HG03565 (cell line): Measurements from ENCODE around the gene AP4S1.
"Not testable (repeated sequence)": the region's sequence is repeated elsewhere in the genome, so short reads cannot be mapped to it uniquely, and the experiment has no call there.

Source experiments
- ATAC-seq: cut with Tn5 transposase; IDR thresholded peaks from one replicate; pipeline ENCODE4 v1.9.1; 2021; ENCODE audit warnings: mild to moderate bottlenecking, moderate library complexity; ENCODE audit not compliant: unreplicated experiment

AP4S1 gene, protein sequence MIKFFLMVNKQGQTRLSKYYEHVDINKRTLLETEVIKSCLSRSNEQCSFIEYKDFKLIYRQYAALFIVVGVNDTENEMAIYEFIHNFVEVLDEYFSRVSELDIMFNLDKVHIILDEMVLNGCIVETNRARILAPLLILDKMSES

DNA sequence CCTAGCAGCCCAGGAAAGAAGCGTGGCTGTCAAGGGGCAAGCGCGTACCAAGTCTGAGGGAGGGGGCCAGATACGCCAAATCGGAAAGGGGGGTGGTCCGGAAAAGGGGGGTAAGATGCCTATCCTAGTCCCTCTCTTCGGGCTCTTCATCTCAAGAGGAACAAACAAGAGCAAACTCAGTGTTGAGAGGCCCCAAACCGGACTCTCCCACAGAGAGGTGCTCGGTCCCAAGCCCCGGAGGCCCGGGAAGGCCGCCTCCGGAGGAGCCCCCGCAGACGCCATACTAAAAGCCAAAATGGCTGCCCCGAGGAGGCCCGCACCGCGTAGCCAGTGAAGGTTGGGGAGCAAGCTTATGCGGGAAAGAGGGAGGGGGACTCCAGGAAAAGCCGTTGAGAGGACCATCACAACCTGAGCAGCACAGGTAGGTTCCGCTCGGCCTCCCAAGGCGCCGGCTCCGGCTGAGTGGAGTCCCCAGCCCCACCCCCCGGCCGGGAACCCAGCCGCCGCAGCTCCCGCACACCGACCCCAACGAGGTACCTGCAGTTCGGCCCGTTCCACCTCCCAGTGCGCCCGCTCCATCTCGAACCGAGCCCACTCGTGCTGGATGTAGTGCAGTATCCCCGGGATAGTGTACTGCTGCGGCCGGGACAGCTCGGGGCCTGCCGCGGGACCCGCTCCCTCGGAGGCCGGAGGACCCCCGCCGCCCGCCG lies at the start of gene AP4S1:
AP4S1 (plus strand) TSS at position 283 of the 710 bp plus-strand sequence. CDS start 40,548 bp downstream, outside the sequence.
- no peak for ATAC-seq

DNA sequence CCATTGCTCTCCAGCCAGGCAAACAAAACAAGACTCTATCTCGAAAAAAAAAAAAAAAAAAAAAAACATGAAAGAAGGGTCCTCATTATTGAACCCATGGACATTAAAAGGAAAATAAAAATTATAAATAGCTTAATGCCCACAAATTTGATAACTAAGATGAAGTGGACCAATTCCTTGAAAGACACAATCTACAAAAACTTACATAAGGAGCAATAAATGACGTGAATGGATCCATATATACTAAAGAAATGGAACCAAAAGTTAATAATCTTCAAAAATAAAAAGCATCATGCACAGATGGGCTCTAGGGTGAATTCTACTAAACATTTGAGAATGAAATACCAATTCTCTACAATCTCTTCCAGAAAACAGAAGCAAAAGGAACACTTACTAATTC lies 47.7 kb upstream of the AP4S1 start:
- ATAC-seq, result no peak

DNA sequence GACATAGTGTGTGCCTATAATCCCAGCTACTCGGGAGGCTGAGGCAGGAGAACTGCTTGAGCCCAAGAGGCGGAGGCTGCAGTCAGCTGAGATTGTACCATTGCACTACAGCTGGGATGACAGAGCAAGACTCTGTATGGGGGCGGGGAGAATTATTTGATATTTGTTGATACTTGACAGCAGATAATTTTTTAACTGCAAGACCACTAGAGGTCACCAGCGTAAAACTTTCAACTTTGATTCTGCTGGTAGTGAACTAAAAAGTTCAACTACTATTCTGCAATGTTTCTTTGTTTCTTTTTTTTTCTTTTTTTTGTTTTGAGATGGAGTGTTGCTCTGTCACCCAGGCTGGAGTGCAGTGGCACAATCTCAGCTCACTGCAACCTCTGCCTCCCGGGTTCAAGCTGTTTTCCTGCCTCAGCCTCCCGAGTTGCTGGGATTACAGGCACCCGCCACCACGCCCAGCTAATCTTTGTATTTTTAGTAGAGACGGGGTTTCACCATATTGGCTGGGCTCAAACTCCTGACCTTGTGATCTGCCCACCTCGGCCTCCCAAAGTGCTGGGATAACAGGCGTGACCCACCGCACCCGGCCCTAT lies 45.2 kb upstream of the AP4S1 start:
- not testable (repeated sequence) for ATAC-seq

DNA sequence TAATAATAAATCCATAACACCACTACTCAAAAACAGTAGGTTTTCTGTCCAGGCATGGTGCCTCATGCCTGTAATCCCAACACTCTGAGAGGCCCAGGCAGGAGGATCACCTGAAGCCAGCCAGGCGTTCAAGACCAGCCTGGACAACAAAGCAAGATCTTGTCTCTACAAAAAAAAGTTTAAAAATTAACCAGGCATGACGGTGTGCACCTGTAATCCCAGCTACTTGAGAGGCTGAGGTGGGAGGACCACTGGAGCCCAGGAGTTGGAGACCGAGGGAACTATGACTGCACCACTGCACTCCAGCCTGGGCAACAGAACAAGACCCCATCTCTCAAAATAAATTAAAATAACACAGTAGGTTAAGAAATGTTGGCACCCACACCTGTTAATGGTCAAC lies 44.5 kb upstream of the AP4S1 start:
- ATAC-seq, result no peak

DNA sequence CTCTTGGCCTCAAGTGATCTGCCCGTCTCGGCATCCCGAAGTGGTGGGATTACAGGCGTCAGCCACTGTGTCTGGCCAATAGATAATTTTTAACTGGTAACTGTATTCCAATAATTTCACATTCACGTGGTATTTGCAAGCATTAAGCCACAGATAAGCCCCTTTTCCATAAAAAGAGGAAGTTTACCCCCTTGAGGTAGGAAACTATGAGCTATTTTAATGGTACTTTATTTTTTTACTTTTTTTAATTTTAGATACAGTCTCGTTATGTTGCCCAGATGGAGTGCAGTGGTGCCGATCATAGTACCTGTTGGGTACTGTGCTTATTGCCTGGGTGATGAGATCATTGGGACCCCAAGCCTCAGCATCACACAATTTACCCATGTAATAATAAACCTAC lies 42.9 kb upstream of the AP4S1 start:
- ATAC-seq, result no peak

DNA sequence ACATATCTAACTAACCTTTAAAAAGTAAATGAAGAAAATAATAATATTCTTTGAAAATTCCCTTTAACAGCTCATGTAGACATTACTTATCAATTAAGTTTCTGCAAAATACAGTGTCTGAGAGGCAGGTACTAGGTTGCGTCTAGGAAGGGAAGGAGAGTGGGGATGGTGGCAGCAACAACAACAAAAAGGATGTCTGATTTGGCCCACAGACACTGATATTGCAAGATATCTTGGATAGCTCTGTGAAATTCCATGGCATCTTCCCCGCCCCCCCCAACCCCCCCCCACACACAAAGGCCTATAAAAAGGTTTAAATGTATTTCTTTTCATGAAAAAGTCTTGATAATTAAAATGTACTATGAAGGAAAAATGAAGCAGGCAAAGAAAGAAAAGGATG lies 41.6 kb upstream of the AP4S1 start:
- no peak for ATAC-seq

DNA sequence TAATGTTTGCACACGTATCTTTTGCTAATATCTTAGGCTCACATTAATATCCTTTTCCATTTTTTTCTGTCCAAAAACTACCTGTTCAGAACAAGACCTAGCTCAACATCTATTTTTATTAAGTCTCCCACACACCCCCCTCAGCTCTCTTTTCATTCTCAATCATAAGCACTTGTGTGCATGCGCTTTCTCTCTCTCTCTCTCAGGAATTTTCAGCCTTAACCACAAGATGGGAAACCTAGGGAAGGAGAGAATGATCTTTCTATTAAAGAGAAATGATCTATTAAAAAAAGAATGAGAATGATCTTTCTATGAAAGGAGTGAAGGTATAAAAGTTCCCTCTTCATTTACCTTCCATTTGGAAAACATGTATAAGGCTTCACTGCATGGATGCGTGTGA lies 39.7 kb upstream of the AP4S1 start:
- ATAC-seq, result no peak

DNA sequence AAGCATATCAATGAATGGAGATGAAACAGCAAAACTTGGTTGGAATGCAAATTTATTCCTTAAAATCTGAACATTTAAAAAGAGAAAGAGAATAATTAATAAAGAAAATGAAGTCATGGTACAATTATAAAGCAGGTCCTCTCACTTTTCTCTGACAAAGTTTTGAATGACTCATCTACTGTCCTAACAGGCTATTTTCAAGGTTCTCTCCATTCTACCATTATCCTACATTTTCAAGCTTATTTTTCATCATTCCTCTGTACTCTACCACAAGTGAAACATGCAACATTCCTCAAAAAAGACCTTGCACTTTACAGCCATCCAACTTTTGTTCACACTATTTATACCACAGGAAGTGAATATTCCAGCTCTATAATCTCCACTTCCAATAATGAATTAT lies 36.9 kb upstream of the AP4S1 start:
- no peak for ATAC-seq

DNA sequence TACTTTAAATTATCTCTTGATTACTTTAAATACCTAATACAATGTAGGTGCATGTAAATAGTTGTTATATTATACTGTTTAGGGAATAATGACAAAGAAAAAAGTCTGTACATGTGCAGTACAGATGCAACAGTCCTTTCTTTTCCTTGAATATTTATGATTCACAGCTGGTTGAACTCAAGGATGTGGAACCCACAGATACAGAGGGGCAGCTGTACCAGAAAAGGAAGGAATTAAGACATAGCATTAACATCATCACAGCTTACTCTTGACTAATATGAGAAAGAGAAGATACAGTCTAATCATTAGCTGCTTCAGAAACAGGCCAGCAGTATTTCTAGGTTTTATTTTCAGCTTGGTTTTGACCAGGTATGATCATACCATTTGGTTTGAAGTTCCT lies 34.7 kb upstream of the AP4S1 start:
- ATAC-seq, result no peak

DNA sequence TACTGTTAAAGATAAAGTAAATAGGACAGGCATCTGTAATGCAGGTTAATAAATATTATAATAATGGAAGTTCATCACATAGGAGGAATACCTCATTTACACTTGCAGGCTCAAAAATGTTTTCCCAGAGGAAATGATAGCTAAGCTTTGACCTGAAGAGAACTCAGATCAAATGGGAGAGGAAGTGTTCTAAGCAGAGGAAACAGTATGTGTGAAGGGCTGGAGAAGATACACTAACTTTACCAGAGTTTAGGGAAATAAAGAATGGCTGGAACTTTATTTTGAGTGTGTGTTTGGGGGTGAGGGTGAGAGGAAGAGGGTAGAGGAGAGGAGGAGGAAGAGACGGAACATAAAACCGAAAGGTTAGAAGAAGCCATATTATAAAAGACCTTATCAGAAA lies 34.0 kb upstream of the AP4S1 start:
- no peak for ATAC-seq

DNA sequence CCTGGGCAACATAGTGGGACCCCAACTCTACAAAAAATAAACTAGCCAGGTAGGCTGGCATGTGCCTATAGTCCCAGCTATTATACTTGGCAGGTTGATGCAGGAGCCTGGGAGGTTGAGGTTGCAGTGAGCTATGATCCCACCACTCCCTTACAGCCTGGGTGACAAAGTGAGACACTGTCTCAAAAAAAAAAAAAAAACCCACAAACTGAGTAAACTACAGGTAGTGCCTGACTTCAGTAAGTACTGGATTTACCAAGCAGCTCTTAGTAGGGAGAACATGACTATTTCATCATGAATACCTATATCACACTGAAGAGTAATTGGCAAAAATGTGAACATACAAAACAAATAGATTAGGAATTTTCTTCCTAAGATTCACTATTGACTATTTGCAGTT lies 32.4 kb upstream of the AP4S1 start:
- no peak for ATAC-seq

DNA sequence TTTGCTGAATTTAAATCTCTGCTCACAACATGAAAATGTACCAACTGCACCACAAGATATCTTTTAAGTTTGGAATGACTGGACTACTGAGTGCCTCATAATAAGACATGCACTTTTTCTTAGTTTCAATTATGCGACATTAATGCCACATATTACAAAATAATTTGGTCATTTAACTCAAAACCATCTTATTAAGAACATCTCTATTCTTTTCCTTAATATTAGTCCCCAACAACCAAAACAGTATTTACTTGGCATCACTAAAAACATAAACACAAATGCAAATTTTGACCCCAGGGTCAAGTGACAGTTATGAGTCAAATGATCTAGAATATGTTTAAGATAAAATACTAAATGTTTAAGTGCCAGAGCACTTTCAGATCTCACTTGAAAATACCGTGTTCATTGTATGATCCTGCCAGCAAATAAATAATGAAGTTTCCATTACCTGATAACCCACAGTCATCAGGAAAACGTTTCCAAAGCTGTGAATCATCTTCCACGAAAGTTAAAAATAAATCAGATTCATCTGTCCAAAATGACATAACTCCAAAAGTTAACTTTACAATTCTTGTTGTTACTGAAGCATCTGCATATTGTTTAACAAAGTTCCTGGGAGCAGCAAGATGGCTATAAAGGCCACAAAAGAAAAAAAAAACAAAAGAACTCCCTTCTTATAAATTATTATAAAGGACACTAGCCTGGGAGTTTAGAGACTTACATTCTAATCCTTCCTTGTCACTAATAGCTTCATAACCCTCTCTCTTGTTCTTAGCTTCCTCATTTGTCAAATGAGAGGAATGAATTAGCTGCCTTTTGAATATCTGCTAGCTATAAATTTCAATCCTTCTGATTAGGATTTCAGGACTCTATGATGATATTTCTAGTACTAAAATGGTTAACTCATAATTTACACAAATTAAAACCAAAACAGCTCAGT lies 30.5 kb upstream of the AP4S1 start:
- ATAC-seq, result peak; percentile 68

DNA sequence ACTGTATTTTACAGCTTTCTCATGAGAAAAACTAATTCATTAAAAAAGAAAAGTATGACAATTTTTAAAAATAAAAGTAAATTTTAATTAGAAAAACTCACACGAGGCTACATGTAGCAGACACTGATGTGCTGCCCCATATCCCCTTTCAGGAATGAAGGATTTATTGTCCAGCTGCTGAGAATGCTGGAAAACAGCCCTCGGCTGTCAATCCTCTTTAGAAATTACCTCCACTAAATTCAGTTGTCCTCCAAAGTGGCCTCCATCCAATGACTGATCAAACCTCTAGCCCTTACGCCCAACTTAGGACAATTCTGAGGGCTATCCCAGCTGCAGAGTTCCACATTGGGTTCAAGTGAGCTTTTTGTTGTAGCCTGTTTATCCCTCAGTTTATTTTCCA lies 29.8 kb upstream of the AP4S1 start:
- ATAC-seq, result no peak

DNA sequence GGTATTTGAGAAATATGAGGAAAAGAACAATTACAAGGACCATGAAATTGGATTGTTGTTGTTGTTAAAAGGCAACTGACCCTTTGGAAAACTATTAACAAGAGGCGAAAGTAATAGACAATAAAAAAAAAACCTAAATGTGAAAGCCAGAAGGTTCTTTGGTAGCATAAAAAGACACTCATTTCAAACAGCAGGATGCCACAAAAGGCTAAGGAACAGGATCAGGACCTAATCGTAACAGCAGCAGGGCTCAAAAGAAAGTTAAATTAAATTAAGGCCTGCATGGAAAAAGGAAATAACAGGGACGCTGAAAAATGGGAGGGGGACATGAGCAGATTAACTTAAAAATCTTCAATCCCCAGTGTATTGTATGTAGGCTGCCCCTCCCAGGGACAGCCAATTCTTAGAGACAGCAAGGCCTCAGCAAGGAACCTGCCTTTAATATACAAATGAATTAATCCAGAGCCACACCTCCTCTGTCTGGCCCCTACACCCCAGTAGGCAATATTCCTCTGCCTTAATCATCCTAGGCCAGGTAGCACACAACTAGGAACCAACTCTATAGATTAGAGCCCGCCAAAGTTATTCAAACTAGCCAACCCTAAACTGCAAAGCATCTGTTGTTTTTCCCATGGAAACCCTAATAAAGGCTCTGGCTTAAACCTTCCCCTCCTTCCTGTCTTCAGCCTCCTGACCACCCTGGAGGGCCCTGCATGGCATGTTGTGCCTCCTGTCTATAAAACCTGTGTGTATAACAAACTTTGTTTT lies 28.4 kb upstream of the AP4S1 start:
- no peak for ATAC-seq

DNA sequence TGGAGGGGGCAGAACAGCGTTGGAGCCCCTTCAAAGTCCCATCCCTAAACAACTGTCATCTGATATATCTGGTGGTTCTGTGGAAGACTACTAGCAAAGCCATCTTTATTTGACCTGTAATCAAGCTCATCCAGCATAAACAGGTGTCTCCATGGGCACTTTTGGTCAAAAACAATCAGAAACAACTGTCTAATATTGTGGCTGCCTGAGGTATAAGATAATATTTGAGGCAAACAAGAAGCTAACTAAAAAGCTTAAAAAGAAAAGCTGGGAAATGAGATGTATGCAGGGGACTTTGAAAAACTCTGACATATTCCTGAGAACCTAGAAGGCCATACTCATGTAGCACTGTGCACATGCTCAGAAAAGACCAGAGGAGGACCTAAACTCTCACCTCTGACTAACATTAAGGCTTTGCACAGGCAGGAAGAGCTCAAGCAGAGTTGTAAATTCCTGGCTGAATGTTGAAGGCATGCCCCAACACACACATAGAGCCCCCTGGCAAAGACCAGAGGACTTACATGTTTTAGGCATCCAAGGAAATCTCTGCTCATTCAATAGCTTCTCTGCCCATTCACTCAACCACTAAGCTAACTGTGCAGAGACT lies 27.2 kb upstream of the AP4S1 start:
- no peak for ATAC-seq

DNA sequence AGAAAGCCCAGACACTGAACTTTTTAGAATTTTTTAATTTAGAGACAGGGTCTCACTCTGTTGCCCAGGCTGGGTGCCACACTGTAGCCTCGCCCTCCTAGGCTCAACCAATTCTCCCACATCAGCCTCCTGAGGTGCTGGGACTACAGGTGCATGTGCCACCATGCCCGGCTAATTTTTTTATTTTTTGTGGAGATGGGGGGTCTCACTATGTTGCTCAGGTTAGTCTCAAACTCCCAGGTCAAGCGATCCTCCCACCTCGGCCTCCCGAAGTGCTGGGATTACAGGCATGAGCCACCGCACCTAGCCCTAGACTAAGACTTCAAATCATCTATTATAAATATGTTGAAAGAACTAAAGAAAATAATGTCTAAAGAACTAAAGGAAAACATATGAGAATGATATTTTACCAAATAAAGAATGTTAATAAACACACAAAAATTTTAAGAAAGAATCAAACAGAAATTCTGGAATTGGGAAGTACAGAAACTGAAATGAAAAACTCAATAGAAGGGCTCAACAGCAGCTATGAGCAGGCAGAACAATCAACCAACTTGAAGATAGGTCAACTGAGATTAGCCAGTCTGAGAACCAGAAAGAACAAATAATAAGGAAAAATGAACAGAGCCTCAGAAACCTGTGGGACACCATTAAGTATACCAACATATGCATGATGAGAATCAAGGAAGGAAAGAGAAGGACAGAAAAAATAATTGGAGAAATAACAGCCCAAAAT lies 26.2 kb upstream of the AP4S1 start:
- no peak for ATAC-seq

DNA sequence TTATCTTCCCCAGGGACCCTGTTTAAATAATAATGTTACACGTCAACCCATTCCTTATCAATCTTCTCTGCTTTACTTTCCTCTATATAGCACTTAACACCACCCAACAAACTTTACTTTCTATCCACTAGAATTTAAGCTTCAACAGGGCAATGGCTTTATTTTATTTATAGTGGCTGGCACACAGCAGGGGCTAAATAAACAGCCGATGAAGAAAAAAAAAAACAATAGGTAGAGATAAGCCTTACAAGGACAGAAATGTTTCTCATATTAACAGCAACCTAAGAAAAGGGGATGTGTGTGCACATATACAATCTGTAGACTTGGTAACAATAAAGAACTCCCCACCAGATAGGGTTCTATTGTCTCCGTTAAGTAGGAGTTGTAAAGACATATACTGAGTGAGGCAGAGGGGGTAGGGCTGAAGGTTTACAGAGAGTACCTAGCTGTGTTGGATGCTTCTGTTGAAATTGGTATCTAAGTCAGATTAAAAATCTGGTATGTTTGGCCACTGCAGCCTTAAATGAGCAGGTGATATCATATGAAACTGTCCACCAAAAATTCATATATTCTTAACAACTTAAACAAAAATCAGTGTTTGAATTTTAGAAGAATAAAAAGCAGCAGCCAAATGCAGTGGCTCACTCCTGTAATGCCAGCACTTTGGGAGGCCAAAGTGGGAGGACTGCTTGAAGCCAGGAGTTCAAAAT lies 24.7 kb upstream of the AP4S1 start:
- no peak for ATAC-seq

DNA sequence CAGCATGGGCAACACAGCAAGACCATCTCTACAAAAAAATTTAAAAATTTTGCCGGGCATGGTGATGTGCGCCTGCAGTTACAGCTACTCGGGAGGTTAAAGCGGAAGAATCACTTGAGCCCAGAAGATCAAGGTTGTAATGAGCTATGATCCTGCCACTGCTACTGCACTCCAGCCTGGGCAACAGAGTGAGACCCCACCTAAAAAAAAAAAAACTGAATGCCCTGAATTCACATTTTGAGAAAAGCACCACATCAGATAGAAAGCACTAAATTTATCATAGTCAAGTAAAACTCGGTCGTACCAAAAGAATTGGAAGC lies 24.1 kb upstream of the AP4S1 start:
- no peak for ATAC-seq

DNA sequence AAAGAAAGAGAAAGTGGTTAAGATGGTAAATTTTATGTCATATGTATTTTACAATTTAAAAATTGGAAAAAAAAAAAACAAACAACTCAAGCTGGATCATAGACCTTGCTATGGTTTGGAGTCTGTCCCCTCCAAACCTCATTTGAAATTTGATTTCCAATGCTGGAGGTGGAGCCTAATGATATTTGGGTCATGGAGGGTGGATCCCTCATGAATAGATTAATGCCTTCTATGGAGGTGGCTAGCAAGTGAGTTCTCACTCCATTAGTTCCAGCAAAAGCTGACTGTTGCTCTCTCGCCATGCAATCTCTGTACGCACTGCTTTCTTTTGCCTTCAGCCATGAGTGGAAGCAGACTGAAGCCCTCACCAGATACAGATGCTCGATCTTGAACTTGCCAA lies 22.2 kb upstream of the AP4S1 start:
- no peak for ATAC-seq
